GM12801 (cell line): ENCODE results near the gene MITF.

Experiments used
- TF ChIP-seq, protein P1 (sequence below): IDR thresholded peaks from one replicate; pipeline ENCODE4 v1.5.1; 2011; ENCODE audit warnings: control low read depth; ENCODE audit not compliant: insufficient read length; ENCODE audit errors: extremely low read depth

The MITF gene

DNA sequence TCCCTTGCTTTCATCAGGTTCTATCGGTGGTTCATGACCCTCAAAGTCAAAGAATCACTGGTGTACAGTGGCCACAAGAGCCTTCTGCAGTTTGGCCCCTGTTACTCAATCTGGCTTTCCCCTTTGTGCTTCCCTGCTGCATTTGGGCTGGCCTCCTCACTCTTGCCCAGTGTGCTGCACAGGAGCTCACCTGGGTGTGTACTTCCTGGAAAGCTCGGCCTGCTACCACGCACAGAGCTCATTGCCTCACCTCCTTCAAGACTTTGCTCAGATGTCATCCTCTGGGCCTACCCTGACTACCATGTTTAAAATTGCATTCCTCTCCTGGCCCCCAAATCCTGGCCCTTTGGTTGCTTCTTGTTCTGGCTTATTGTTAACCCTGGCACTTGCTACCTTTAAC is 90.9 kb downstream of the MITF start:
- TF ChIP-seq, protein P1, sequence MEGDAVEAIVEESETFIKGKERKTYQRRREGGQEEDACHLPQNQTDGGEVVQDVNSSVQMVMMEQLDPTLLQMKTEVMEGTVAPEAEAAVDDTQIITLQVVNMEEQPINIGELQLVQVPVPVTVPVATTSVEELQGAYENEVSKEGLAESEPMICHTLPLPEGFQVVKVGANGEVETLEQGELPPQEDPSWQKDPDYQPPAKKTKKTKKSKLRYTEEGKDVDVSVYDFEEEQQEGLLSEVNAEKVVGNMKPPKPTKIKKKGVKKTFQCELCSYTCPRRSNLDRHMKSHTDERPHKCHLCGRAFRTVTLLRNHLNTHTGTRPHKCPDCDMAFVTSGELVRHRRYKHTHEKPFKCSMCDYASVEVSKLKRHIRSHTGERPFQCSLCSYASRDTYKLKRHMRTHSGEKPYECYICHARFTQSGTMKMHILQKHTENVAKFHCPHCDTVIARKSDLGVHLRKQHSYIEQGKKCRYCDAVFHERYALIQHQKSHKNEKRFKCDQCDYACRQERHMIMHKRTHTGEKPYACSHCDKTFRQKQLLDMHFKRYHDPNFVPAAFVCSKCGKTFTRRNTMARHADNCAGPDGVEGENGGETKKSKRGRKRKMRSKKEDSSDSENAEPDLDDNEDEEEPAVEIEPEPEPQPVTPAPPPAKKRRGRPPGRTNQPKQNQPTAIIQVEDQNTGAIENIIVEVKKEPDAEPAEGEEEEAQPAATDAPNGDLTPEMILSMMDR: no peak

DNA sequence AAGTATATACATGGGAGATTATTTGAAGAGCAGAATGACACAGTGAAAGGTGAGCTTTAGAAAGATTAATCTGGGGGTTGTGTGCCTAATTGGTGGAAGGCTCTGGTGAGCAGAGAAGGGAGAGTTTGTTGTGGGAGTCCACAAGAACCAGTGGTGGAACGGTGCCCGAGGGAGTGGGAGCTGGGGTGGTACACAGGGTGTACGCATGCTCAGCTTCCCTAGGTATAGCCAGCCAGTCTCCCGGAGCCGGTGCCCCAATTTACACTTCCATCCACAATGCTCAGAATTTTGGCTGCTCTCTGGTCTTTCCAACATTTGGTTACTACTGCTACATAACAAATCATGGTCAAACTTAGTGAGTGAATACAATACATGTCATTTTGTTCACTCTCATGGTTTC is 92.5 kb downstream of the MITF start:
- TF ChIP-seq, protein P1: no peak

DNA sequence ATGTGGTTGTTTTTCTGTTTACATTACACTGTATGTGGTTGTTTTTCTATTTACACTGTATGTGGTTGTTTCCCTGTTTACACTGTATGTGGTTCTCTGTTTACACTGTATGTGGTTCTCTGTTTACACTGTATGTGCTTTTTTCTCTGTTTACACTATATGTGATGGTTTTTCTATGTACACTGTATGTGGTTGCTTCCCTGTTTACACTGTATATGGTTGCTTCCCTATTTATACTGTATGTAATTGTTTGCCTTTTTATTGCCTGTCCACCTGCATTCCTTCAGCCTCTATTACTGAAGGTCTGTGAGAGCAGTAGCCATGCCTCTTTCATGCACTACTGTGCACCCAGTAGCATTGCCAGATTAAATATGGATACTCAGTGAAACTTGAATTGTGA is 94.3 kb downstream of the MITF start:
- TF ChIP-seq, protein P1: no peak

DNA sequence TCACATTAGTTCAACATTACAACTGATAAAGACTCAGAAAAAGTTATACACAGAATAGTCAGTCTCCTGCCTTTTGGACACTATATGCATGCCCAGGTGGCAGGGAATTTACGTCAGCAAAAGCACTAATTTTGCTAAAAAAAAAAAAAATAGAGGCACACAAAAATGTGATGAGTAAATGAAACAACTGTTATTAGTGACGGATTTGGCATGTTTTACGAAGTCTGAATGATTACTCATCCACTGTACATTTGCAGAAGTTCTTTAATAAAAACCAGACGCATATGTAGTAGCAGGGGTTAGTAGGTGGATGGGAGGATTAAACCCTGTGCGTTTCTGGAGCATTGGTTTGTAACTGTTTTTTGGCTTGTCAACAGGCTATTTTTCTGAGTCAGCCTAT is 99.0 kb downstream of the MITF start:
- TF ChIP-seq, protein P1: no peak

DNA sequence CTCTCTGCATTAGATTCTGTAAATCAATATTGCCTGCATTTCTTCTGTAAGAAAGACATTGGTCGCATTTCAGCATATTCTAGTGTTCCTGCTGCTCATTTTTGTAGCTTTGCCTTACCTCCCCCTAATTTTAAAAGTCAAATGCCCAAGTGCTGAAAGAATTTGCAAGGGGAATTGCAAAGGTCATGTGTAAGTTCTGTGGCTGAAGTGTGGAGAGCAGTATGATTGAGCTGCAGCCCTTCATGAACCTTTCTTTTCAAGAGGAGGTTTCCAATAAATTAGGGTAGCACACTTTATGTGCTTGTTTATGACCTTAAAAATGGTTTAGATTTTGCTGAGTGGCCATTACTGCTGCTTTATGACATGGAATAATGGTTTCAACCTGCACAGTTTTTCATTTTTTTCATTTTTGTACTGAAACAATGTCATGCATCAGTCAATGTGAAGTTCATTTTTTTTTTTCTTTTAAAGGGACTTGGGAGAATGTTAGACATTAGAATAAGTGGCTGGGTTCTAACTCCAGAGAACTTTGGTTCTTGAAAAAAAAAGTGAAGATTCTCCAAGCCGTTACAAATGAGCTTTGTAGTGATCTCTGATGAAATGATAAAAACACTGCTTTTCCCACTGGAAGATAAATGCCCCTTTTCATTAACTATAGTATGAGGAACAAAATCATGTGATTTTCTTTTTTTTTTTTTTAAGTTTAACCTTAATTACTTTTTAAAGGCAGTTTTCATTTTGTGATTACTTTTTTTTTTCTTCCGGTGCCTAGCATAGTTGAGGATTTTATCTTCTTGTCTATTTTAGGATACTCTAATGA is 99.6 kb downstream of the MITF start:
- TF ChIP-seq, protein P1: no peak

DNA sequence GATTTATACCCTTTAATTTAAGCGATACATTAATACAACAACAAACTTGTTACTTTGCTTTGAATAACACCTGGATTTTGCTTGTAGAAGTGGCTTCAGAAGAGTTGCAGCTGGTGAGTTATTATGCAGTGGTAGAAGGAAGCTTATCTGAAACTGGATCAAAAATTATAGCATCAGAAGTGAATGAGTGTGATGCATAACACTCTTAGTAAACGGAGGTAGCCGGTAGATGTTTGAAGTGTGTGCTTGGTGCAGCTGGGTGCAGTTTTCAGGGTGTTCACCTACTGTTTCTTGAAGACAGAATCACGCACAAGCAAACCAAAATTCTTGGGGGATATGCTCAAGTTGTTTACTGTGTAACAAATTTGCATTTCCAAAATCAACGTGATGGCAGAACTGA is 103.1 kb downstream of the MITF start:
- TF ChIP-seq, protein P1: no peak

DNA sequence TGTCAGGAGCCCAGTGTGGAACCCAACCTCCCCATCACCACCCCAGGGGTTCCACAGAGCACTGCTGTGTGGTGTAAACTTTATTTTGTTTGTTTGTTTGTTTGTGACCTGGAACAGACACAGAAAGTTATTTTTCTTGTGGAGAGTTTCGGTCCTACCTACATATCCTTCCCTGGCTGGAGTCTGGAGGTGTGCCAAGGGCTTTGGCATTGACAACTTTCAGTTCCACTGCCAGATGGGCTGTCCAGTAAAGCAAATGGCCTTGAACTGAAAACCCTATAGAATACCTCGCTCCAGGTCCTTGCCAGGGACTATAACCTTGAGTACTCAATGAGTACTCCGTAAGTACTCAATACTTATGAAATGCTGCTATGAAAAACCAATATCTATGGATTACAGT is 103.5 kb downstream of the MITF start:
- TF ChIP-seq, protein P1: no peak

DNA sequence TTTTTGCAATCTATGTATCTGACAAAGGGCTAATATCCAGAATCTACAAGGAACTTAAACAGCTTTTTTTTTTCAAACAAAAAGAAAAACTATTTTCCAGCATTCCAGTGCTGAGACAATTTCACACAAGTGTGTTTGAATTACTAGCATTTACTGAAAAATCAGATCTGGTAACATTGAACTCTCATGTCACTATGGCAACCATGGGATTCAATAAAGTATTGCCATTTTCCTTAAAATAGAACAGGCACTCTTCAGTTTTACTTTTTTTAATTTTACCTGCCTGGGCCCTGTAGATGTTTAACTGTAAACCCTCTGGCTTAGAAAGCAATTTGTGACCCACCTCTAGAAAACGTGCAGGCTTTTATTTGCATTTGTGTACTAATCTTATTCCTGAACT is 105.4 kb downstream of the MITF start:
- TF ChIP-seq, protein P1: no peak
